Measurements from ENCODE around the gene ARSD. TPM values are rescaled to one million over a fixed set of nuclear protein-coding genes. Genes with fewer than 3 reads are reported as not detected.

The ARSD gene
- total RNA-seq, 1 donor from 2014 or later = 7.3 TPM

DNA sequence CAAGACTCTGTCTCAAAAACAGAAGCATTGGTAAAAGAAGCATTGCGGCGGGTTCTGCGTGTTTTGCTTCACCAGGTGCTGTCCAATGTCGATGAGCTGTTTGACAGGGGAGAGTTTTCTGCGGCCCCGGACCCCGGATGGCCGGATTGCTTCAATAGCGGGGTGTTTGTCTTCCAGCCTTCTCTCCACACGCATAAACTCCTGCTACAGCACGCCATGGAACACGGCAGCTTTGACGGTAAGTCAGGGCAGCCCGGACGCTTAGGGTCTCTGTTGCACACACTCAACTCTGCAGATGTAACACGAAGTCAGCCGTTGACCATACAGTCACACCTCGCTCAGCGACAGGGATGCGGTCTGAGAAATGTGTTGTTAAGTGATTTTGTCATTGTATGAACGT, 74.2 kb downstream of the ARSD start:
- Histone ChIP-seq H3K4me3 (ENCODE audit: insufficient read depth, low read depth, low read length) (no peak overlapping the region), H3K36me3 (ENCODE audit: insufficient read depth, low read length) (no peaks in the 10 kb centered on the region), H4K20me1 (ENCODE audit: insufficient read depth, low read length) (no peaks in the 10 kb centered on the region), H2AFZ (ENCODE audit: low read depth, low read length) (no peak overlapping the region), H3K9me3 (ENCODE audit: insufficient read depth, low read depth, low read length) (no peaks in the 10 kb centered on the region), H3K79me2 (ENCODE audit: insufficient read depth, low read length) (no peaks in the 10 kb centered on the region), H3K4me2 (ENCODE audit: low read length) (no peak overlapping the region), H3K4me1 (ENCODE audit: insufficient read depth, low read length) (no peaks in the 10 kb centered on the region), H3K9ac (ENCODE audit: low read length) (no peak overlapping the region), H3K27ac (ENCODE audit: low read depth, low read length) (no peak overlapping the region), H3K27me3 (ENCODE audit: insufficient read depth, low read length) (no peaks in the 10 kb centered on the region)
- DNase-seq (ENCODE audit: low read depth) (no peak), FAIRE-seq (no peak)
- Mint-ChIP-seq H3K27me3 (ENCODE audit: low read depth, unreplicated experiment) (no peaks in the 10 kb centered on the region), H3K9me3 (ENCODE audit: unreplicated experiment) (no peaks in the 10 kb centered on the region), H3K36me3 (ENCODE audit: low read depth, unreplicated experiment) (no peaks in the 10 kb centered on the region), H3K27ac (ENCODE audit: unreplicated experiment) (no peak overlapping the region), H3K4me3 (ENCODE audit: unreplicated experiment) (no peak overlapping the region), H3K4me1 (ENCODE audit: low read depth, unreplicated experiment) (peaks cover 9% of the 10 kb centered on the region)
- TF ChIP-seq, protein P1, sequence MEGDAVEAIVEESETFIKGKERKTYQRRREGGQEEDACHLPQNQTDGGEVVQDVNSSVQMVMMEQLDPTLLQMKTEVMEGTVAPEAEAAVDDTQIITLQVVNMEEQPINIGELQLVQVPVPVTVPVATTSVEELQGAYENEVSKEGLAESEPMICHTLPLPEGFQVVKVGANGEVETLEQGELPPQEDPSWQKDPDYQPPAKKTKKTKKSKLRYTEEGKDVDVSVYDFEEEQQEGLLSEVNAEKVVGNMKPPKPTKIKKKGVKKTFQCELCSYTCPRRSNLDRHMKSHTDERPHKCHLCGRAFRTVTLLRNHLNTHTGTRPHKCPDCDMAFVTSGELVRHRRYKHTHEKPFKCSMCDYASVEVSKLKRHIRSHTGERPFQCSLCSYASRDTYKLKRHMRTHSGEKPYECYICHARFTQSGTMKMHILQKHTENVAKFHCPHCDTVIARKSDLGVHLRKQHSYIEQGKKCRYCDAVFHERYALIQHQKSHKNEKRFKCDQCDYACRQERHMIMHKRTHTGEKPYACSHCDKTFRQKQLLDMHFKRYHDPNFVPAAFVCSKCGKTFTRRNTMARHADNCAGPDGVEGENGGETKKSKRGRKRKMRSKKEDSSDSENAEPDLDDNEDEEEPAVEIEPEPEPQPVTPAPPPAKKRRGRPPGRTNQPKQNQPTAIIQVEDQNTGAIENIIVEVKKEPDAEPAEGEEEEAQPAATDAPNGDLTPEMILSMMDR (IDR thresholded peaks at IDR 0.05; ENCODE audit: insufficient read depth, low read depth, low read length) = no peak
- TF ChIP-seq EZH2 (IDR thresholded peaks at IDR 0.05; ENCODE audit: insufficient read depth, low read length) = no peak

Other genes starting within 250 kb of the ARSD start
- gene CD99, start 238.0 kb downstream of the ARSD start, total RNA-seq = 436 and 448 TPM in 2 replicates
- gene XG, start 177.3 kb downstream of the ARSD start, total RNA-seq = 0.30 TPM in 1 of 2 replicates, not detected in the other
- gene GYG2, start 100.4 kb downstream of the ARSD start, total RNA-seq = 15.5 and 16.3 TPM in 2 replicates
- not detected in 2 replicates for gene ARSH, start 77.2 kb upstream of the ARSD start, total RNA-seq
- gene ARSF, start 112.1 kb upstream of the ARSD start, total RNA-seq = not detected in 2 replicates